Measurements from ENCODE around the gene GPR84. TPM values are rescaled to one million over a fixed set of nuclear protein-coding genes. Genes with fewer than 3 reads are reported as not detected.

Gene GPR84
- total RNA-seq, 4 donors from 2014 or later: 0.42 TPM; not detected in 3

DNA sequence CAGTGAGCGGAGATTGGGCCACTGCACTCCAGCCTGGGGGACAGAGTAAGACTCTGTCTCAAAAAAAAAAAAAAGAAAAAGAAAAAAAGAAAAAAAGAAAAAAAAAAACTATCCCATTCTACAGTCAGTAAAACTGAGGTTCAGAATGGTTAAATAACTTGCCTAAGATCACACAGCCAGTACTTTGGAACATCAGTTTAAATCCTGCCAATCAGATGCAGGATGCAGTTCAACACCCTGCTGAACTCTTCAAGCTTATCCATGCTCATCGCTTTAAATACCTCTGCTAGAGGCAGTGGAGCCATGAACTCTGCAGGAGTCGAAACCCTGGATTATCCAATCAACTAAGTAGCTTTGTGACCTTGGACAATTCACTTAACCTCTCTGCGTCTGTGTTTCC lies 16.9 kb upstream of the GPR84 start:
- no peak for DNase-seq (ENCODE audit: low spot score in 2 of 2)
- TF ChIP-seq EP300 (IDR thresholded peaks at IDR 0.05): no peak

DNA sequence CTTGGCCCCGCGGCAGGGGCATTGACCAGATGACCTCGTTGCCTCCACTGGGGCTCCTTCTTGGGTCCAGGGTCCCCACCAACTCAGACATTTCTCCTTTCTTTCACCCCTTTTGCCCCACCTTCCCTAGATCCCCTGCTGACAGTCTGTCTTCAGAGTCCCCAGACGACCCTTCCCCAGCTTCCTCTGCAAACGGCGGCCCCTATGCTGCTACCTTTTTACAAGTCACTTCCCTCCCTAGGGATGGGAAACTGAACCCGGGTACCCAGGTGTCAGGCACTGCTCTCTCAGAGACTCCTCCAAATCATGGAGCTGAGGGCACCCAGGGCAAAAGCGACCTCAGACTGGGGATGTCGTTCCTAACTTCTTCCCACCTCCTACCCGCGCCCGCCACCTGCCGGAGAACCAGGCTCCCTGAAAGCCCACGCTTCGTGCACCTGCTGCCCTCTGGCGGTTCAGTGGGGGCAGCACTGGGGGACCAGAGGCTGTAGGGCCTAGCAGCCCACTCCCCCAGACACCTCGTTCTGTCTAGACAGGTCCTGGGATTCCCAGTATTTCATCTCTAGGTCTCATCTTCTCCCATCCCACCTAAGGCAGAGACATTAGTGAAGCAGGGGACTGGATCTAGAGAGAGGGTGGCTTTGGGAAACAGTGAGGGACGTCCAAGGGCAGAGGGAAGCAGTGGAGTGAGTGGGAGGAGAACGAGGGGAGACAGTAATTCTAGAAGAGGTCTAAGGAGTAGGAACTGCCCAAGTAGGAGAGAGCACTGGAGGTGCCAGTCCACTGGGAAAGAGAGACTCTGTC lies 15.3 kb upstream of the GPR84 start:
- Histone ChIP-seq H3K27me3 (no peaks in the 10 kb centered on the region), H3K4me1 (peaks cover 0 to 51% (median 17%) of the 10 kb centered on the region in 4 donors), H3K9me3 (no peaks in the 10 kb centered on the region), H3K4me3 (peak overlapping the region; percentile 22 to 63 (median 38)), H3K27ac (peak overlapping the region in 3 of 4 donors; percentile 47 to 86 (median 67)), H3K36me3 (no peaks in the 10 kb centered on the region)
- DNase-seq (ENCODE audit: low spot score in 2 of 2): peak; percentile 85 to 91
- TF ChIP-seq, protein P1, sequence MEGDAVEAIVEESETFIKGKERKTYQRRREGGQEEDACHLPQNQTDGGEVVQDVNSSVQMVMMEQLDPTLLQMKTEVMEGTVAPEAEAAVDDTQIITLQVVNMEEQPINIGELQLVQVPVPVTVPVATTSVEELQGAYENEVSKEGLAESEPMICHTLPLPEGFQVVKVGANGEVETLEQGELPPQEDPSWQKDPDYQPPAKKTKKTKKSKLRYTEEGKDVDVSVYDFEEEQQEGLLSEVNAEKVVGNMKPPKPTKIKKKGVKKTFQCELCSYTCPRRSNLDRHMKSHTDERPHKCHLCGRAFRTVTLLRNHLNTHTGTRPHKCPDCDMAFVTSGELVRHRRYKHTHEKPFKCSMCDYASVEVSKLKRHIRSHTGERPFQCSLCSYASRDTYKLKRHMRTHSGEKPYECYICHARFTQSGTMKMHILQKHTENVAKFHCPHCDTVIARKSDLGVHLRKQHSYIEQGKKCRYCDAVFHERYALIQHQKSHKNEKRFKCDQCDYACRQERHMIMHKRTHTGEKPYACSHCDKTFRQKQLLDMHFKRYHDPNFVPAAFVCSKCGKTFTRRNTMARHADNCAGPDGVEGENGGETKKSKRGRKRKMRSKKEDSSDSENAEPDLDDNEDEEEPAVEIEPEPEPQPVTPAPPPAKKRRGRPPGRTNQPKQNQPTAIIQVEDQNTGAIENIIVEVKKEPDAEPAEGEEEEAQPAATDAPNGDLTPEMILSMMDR (IDR thresholded peaks at IDR 0.05): peak; percentile 99 to 100 (median 100)
- no peak for TF ChIP-seq POLR2A (IDR thresholded peaks at IDR 0.05)
- peak in 1 of 2 donors; percentile 30 for TF ChIP-seq EP300 (IDR thresholded peaks at IDR 0.05)
- 10 to 13% methylated on average over 18 to 19 of the region's 19 CpGs for WGBS, 2 donors

More for the DNA sequence above, 16.9 kb upstream of the GPR84 start:
- H3K4me3 ChIP-seq: no peak overlapping the region
- 88 to 92% methylated on average over 4 of the region's 4 CpGs for WGBS, 2 donors
- no peaks in the 10 kb centered on the region for H3K27me3 ChIP-seq
- no peak overlapping the region for H3K27ac ChIP-seq
- no peaks in the 10 kb centered on the region for H3K36me3 ChIP-seq
- H3K9me3 ChIP-seq: no peaks in the 10 kb centered on the region
- H3K4me1 ChIP-seq: peaks cover 0 to 48% (median 13%) of the 10 kb centered on the region in 4 donors

DNA sequence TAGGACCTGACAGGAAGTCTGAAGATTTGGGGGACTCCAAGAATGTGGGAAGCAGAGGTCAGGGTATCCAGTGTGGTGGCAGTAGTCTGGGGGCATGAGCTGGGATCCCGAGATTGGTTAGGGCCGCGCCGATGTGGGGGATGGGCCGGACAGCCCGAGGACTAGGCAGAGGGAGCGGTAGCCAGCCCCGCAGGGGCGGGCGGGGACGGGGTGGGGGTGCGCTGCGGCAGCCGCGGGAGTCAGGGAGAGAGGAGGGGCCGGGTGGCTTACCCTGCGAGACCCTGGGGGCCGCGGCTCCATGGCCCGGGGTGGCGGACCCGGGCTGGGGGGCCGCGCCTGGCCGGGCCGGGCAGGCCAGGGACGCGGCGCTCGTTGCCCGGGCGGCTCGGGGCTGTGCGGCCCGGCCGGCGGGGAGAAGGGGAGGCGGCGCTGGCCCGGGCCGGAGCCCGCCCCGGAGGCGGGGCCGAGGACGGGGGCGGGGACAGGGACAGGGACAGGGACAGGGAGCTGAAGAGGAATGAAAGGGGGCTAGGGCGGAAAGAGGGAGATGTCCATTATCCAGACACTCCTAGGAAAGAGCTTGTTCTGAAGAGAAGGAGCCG lies 14.6 kb upstream of the GPR84 start:
- Histone ChIP-seq H3K4me1 (peaks cover 0 to 57% (median 20%) of the 10 kb centered on the region in 4 donors), H3K27me3 (no peaks in the 10 kb centered on the region), H3K27ac (peak overlapping the region in 3 of 4 donors; percentile 56 to 86 (median 72)), H3K4me3 (peak overlapping the region; percentile 22 to 63 (median 47)), H3K36me3 (no peaks in the 10 kb centered on the region), H3K9me3 (no peaks in the 10 kb centered on the region)
- WGBS, 2 donors: 11 to 18% methylated on average over 32 to 48 of the region's 49 CpGs
- no peak for TF ChIP-seq EP300 (IDR thresholded peaks at IDR 0.05)
- peak in 1 of 2 donors; percentile 43 for TF ChIP-seq POLR2A (IDR thresholded peaks at IDR 0.05)
- TF ChIP-seq, protein P1 (IDR thresholded peaks at IDR 0.05): no peak
- DNase-seq (ENCODE audit: low spot score in 2 of 2): peak in 1 of 2 donors; percentile 54

DNA sequence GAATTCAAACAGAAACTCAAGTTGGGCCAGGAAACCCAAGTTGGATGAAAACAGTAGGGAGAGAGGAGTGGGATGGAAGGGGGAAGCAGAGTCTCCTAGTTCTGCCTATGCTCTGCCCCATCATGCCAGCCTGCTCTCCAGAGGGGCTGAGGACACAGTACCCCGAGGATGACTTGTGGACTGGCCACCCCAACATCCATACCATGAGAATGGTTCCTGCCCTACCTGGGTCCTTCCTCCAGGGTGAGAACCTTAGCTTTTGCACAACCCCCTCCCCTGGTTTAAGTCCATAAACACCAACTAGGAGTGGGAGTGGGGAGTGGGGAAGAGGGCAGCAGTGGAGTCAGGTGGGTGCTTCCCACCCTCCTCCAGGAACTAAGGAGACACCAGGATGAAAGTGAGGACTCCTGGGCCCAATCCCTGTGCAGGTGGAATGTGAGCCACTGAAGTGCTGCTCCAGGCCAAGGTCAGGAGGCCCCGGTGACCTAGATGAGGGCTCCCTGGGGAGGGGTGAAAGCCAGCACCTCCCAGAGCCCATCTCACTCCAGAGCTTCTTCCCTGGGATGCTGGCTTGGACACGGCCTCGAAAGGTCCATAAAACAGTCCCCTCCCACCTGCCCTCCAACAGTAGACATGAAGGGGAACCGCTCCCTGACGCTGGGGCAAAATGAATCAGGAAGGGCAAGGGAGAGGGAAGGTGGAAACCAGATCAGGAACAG lies 13.7 kb upstream of the GPR84 start:
- H3K9me3 ChIP-seq: no peaks in the 10 kb centered on the region
- no peaks in the 10 kb centered on the region for H3K36me3 ChIP-seq
- no peak for TF ChIP-seq POLR2A (IDR thresholded peaks at IDR 0.05)
- TF ChIP-seq EP300 (IDR thresholded peaks at IDR 0.05): no peak
- TF ChIP-seq, protein P1 (IDR thresholded peaks at IDR 0.05): no peak
- 83 to 85% methylated on average over 6 of the region's 6 CpGs for WGBS, 2 donors
- peak overlapping the region in 3 of 4 donors; percentile 4 to 63 (median 48) for H3K4me3 ChIP-seq
- no peaks in the 10 kb centered on the region for H3K27me3 ChIP-seq
- peak overlapping the region in 3 of 4 donors; percentile 56 to 86 (median 77) for H3K27ac ChIP-seq
- no peak for DNase-seq (ENCODE audit: low spot score in 2 of 2)
- peaks cover 0 to 61% (median 20%) of the 10 kb centered on the region in 4 donors for H3K4me1 ChIP-seq

DNA sequence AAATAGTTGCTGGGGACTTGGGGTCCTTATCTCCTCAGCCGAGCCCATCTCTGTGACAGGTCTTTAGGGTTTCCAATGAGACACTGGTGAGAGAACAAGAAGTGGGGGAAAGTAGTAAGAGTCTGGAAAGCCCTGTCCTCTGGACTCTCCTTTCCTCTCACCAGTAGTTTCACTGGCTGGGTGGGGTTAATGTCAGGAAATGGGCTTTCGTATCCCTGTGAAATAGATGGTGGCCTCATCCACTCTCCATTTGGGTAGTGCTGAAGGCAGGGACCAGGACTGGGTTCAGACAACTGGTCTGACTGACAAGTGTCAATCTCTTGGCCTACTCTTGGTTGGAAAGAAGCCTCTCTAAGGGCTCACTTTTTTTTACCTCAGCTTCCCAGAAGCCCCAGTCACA lies 12.7 kb upstream of the GPR84 start:
- Histone ChIP-seq H3K27ac (peak overlapping the region; percentile 16 to 86 (median 68)), H3K36me3 (no peaks in the 10 kb centered on the region), H3K4me3 (no peak overlapping the region), H3K4me1 (peaks cover 0 to 66% (median 21%) of the 10 kb centered on the region in 4 donors), H3K9me3 (no peaks in the 10 kb centered on the region), H3K27me3 (no peaks in the 10 kb centered on the region)
- DNase-seq (ENCODE audit: low spot score in 2 of 2): no peak
- 58 to 76% methylated on average over 1 to 2 of the region's 2 CpGs for WGBS, 2 donors
- TF ChIP-seq, protein P1 (IDR thresholded peaks at IDR 0.05): no peak
- no peak for TF ChIP-seq EP300 (IDR thresholded peaks at IDR 0.05)
- TF ChIP-seq POLR2A (IDR thresholded peaks at IDR 0.05): no peak

Measured in tibial nerve (tissue), 4 donors.